HG02610 (cell line): ENCODE measurements around the gene TSPAN2.
"Not testable (repeated sequence)": the region's sequence is repeated elsewhere in the genome, so short reads cannot be mapped to it uniquely, and the experiment has no call there.

Source experiments
- ATAC-seq: cut with Tn5 transposase; IDR thresholded peaks from one replicate; pipeline ENCODE4 v1.9.1; 2021; ENCODE audit warnings: mild to moderate bottlenecking, moderate library complexity; ENCODE audit not compliant: unreplicated experiment

Gene TSPAN2

GRCh38 chr1:115041654-115042053 lies 47.6 kb downstream of the TSPAN2 start:
- ATAC-seq, result no peak

- no peak for ATAC-seq
Observed at GRCh38 chr1:115040501-115040900, 48.8 kb downstream of the TSPAN2 start.

DNA sequence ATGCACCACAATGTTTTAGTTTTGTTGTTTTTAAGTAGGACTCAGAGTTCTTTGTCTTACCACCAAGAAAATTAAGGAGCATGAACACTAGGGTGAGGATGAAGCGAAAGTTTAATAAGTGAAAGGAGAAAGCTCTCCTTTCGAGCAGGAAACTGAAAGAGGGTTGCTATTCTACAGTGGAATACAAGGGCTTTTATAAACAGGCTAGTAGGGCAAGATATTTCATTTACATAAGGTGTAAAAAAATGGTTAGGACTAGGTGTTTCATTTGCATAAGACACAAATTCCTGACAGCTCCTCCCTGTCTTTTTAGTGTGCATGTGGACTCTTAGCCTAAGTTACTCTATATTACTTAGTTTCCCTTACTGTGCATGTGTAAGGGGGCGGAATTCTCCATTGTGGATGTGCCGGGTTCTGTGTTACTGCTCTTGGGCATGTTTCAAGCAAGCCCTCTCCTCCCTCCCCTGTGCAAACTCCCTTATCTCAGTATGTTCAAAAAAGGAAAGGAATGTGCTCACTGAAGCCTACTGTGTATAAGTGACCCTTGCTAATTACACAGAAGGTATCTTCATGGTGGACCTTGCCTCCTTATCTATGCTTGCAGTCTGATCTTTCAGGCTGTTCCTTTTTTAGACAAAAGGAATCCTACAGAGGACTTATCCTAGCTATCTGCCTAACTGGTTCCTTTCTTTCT lies 52.3 kb downstream of the TSPAN2 start:
- ATAC-seq, result no peak

GRCh38 chr1:115035652-115036051 lies 53.7 kb downstream of the TSPAN2 start:
- no peak for ATAC-seq

- no peak for ATAC-seq
Observed at GRCh38 chr1:115031595-115031994, 57.7 kb downstream of the TSPAN2 start.

DNA sequence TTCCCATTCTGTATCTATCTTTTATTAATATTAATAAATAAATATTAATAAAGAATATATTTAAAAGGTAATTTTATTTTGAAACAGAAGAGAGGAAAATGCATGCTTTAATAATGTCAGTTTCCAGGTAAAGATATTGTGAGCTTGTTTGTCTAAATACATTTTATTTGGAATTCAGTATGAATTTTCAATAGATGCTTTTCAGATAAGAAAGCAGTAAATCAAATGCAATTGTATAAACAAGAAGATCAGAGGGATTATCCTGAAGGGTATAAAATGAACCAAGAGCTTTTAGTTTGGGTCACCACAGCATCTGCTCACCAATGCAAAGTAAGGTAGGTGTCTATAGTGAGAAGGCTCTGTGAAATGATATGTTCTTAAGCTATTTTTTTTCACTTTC lies 59.8 kb downstream of the TSPAN2 start, which contains the start of gene TSHB:
TSS of gene TSHB (plus strand) at position 301 of the 400 bp plus-strand sequence. CDS start 3,537 bp downstream, outside the sequence.
- ATAC-seq, result no peak

DNA sequence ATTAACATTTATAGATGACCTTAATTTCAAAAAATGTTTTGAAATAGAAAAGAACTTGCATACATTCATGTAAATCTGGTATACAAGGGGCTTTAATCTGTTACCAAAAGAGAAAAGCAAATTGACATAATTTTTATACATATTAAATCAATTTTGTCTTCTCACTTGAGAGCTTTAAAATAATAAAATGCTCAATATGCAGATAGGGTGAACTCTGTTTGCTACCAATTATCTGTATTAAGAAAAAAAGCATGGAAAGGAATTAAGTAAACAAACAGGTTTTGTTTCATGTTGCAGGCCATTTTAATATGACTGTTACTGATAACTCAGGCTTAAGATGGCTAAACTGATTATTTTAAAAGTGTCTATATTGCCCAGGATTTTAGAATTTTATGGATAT lies 65.7 kb downstream of the TSPAN2 start:
- ATAC-seq, result no peak

DNA sequence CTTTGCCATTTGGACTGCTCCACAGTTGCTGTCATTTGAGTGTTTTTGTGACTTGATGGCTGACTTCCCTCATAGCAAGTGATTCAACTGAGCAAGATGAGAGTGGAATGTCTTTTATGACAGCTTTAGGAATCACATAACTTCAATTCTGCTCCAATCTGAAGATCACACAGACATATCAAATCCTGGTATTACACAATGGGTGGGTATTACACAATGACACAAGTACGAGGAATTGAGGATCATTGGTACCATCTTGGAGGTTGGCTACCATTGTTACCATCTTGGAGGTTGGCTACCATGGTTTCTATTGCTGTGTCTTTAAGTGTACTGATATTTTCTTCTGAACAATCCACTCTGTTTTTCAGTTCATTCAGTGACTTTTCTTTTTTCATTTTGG lies 68.2 kb downstream of the TSPAN2 start:
- ATAC-seq, result no peak

DNA sequence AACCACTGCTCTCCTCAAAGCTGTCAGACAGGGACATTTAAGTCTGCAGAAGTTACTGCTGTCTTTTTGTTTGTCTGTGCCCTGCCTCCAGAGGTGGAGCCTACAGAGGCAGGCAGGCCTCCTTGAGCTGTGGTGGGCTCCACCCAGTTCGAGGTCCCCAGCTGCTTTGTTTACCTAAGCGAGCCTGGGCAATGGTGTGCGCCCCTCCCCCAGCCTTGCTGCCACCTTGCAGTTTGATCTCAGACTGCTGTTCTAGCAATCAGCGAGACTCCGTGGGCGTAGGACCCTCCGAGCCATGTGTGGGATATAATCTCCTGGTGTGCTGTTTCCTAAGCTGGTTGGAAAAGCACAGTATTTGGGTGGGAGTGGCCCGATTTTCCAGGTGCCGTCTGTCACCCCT lies 69.8 kb downstream of the TSPAN2 start:
- ATAC-seq, result not testable (repeated sequence)

GRCh38 chr1:115013792-115014191 lies 75.5 kb downstream of the TSPAN2 start:
- ATAC-seq, result no peak

- no peak for ATAC-seq
Observed at GRCh38 chr1:115012434-115012833, 76.9 kb downstream of the TSPAN2 start.

DNA sequence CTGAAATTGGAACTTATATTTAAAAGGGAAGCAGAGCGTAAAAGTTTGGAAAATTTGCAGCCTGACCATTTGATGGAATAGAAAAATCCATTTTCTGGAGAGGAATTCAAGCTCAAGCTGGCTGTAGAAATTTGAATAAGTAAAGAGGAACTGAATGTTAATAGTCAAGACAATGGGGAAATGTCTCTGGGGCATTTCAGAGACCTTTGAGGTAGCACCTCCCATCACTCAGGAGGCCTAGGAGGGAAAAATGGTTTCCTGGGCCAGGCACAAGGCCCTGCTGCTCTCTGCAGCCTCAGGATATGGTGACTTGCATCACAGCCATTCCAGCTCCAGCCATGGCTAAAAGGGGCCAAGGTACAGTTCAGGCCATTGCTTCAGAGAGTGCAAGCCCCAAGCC lies 77.3 kb downstream of the TSPAN2 start:
- ATAC-seq, result no peak

GRCh38 chr1:115006191-115006590 lies 83.1 kb downstream of the TSPAN2 start:
- no peak for ATAC-seq
